Stimulated activated CD8-positive, alpha-beta memory T cell treated with anti-CD3 and anti-CD28 coated beads, Interleukin-4, amount 100 ng/mL, for 1 hour (primary cell): ENCODE results near the gene PAH.

Experiments used
- DNase-seq, 2 donors: peaks; one replicate each; pipeline ENCODE4 v3.0.0-alpha.2; 2020; ENCODE audit warnings: low read depth in 2 of 2, low spot score in 1 of 2

Gene PAH

GRCh38 chr12:102917026-102917787 lies at the start of gene PAH:
Gene PAH (minus strand): TSS chr12:102917244. CDS start chr12:102917130, 114 bp downstream.
- DNase-seq, result no peak

- no peak for DNase-seq
Measured at GRCh38 chr12:102966200-102966863, 49.3 kb upstream of the PAH start.

- DNase-seq, result no peak
Measured at GRCh38 chr12:102965281-102966155, 48.5 kb upstream of the PAH start.

GRCh38 chr12:102964872-102965271 lies 47.8 kb upstream of the PAH start:
- no peak for DNase-seq

GRCh38 chr12:102963796-102964195 lies 46.8 kb upstream of the PAH start:
- DNase-seq, result no peak

- no peak for DNase-seq
Measured at GRCh38 chr12:102962986-102963385, 45.9 kb upstream of the PAH start.

- no peak for DNase-seq
Measured at GRCh38 chr12:102962532-102962931, 45.5 kb upstream of the PAH start.

GRCh38 chr12:102961466-102961855 lies 44.4 kb upstream of the PAH start:
- DNase-seq, result no peak

- no peak for DNase-seq
Measured at GRCh38 chr12:102960766-102961465, 43.9 kb upstream of the PAH start.

GRCh38 chr12:102959391-102959790 lies 42.3 kb upstream of the PAH start:
- DNase-seq, result no peak

- DNase-seq, result no peak
Measured at GRCh38 chr12:102958830-102959176, 41.8 kb upstream of the PAH start.

- no peak for DNase-seq
Measured at GRCh38 chr12:102958073-102958829, 41.2 kb upstream of the PAH start.

GRCh38 chr12:102957339-102958050 lies 40.5 kb upstream of the PAH start, which contains the start of gene ASCL1:
Gene ASCL1 (plus strand): TSS chr12:102957674. CDS start chr12:102958245, 571 bp downstream.
- no peak for DNase-seq

- DNase-seq, result no peak
Measured at GRCh38 chr12:102956738-102957327, 39.8 kb upstream of the PAH start.

GRCh38 chr12:102955926-102956737 lies 39.1 kb upstream of the PAH start:
- no peak for DNase-seq

- DNase-seq, result no peak
Measured at GRCh38 chr12:102954134-102954533, 37.1 kb upstream of the PAH start.

- no peak for DNase-seq
Measured at GRCh38 chr12:102953221-102953620, 36.2 kb upstream of the PAH start.

GRCh38 chr12:102951841-102952240 lies 34.8 kb upstream of the PAH start:
- no peak for DNase-seq
